Renal cortex interstitium (tissue), 11 donors: ENCODE results near the gene MYZAP. TPM values are rescaled to one million over a fixed set of nuclear protein-coding genes. Genes with fewer than 3 reads are reported as not detected.

Experiments used
- DNase-seq, 11 donors: peaks; one replicate each; pipeline ENCODE4 v3.0.0-alpha.2; 2013; ENCODE audit warnings: low read depth in 9 of 11, low spot score in 4 of 11; ENCODE audit errors: extremely low read depth in 1 of 11
- polyA plus RNA-seq, 3 donors: library from polyadenylated mRNA; unstranded; fragments of 120-200 nt; gene quantifications; one replicate each; pipeline ENCODE4 v1.2.1, GENCODE V29; 2013; ENCODE audit not compliant: insufficient read length in 3 of 3

MYZAP gene
- polyA plus RNA-seq, 3 donors = 3.0 to 5.9 (median 5.7) TPM

GRCh38 chr15:57586661-57587424, 4.9 kb upstream of the MYZAP start:
- DNase-seq = no peak

GRCh38 chr15:57589281-57589680, 2.4 kb upstream of the MYZAP start:
- no peak for DNase-seq

GRCh38 chr15:57589754-57590153, 1.9 kb upstream of the MYZAP start:
- DNase-seq = no peak

GRCh38 chr15:57591237-57591821, 375 bp upstream of the MYZAP start:
- DNase-seq = no peak

- DNase-seq = no peak
These were observed 722 bp downstream of the MYZAP start for GRCh38 chr15:57592426-57592825.

GRCh38 chr15:57592836-57593420, 1.2 kb downstream of the MYZAP start:
- no peak for DNase-seq

- DNase-seq = no peak
These were observed 2.8 kb downstream of the MYZAP start for GRCh38 chr15:57594479-57594878.

GRCh38 chr15:57595011-57595866, 3.5 kb downstream of the MYZAP start:
- DNase-seq = no peak

- DNase-seq = no peak
These were observed 4.7 kb downstream of the MYZAP start for GRCh38 chr15:57596301-57596855.

- DNase-seq = no peak
These were observed 5.3 kb downstream of the MYZAP start for GRCh38 chr15:57596978-57597377.

GRCh38 chr15:57597431-57597830, 5.7 kb downstream of the MYZAP start:
- DNase-seq = no peak

GRCh38 chr15:57598346-57598745, 6.6 kb downstream of the MYZAP start:
- no peak for DNase-seq

GRCh38 chr15:57599296-57599810, 7.6 kb downstream of the MYZAP start:
- no peak for DNase-seq

GRCh38 chr15:57600197-57600596, 8.5 kb downstream of the MYZAP start:
- no peak for DNase-seq

- DNase-seq = no peak
These were observed 12.8 kb downstream of the MYZAP start for GRCh38 chr15:57604507-57604906.

GRCh38 chr15:57605491-57605890, 13.8 kb downstream of the MYZAP start:
- DNase-seq = no peak

GRCh38 chr15:57606048-57606447, 14.3 kb downstream of the MYZAP start:
- DNase-seq = no peak

- no peak for DNase-seq
These were observed 15.1 kb downstream of the MYZAP start for GRCh38 chr15:57606816-57607215.

GRCh38 chr15:57607570-57608000, 15.9 kb downstream of the MYZAP start:
- no peak for DNase-seq
